ENCODE measurements around the gene CLCN2.

Gene CLCN2

GRCh38 chr3:184308744-184309143 is 52.7 kb downstream of the CLCN2 start:
- no peaks in the 10 kb centered on the region for H3K27me3 ChIP-seq (ENCODE audit: insufficient read depth, poor library complexity, severe bottlenecking)
- no peak for TF ChIP-seq CTCF (IDR thresholded peaks at IDR 0.05; ENCODE audit: insufficient read depth, low read length)
- TF ChIP-seq REST (IDR thresholded peaks at IDR 0.05; ENCODE audit: insufficient replicate concordance, low read depth) = no peak
- no peak for TF ChIP-seq SPI1 (IDR thresholded peaks at IDR 0.05; ENCODE audit: borderline replicate concordance, low read depth)
- no peak for TF ChIP-seq POLR2AphosphoS5 (IDR thresholded peaks at IDR 0.05; ENCODE audit: low read depth)
- no peak for TF ChIP-seq GABPA (IDR thresholded peaks at IDR 0.05; ENCODE audit: low read depth)
- no peak overlapping the region for H3K27ac ChIP-seq (replicated peaks)
- H3K4me3 ChIP-seq (replicated peaks; ENCODE audit: insufficient read depth, low read length) = no peak overlapping the region
- no peak for DNase-seq (ENCODE audit: low read depth in 1 of 2, low spot score in 1 of 2)

GRCh38 chr3:184307915-184308314 is 53.5 kb downstream of the CLCN2 start:
- DNase-seq (ENCODE audit: low read depth in 1 of 2, low spot score in 1 of 2) = no peak
- Histone ChIP-seq H3K27me3 (ENCODE audit: insufficient read depth, poor library complexity, severe bottlenecking) (no peaks in the 10 kb centered on the region), H3K4me3 (replicated peaks; ENCODE audit: insufficient read depth, low read length) (no peak overlapping the region), H3K27ac (replicated peaks) (no peak overlapping the region)
- TF ChIP-seq GABPA (IDR thresholded peaks at IDR 0.05; ENCODE audit: low read depth) = no peak
- no peak for TF ChIP-seq CTCF (IDR thresholded peaks at IDR 0.05; ENCODE audit: insufficient read depth, low read length)
- no peak for TF ChIP-seq REST (IDR thresholded peaks at IDR 0.05; ENCODE audit: insufficient replicate concordance, low read depth)
- TF ChIP-seq SPI1 (IDR thresholded peaks at IDR 0.05; ENCODE audit: borderline replicate concordance, low read depth) = no peak
- TF ChIP-seq POLR2AphosphoS5 (IDR thresholded peaks at IDR 0.05; ENCODE audit: low read depth) = no peak

- Histone ChIP-seq H3K27me3 (ENCODE audit: insufficient read depth, poor library complexity, severe bottlenecking) (no peaks in the 10 kb centered on the region), H3K27ac (replicated peaks) (no peak overlapping the region), H3K4me3 (replicated peaks; ENCODE audit: insufficient read depth, low read length) (no peak overlapping the region)
- TF ChIP-seq SPI1 (IDR thresholded peaks at IDR 0.05; ENCODE audit: borderline replicate concordance, low read depth) (no peak), REST (IDR thresholded peaks at IDR 0.05; ENCODE audit: insufficient replicate concordance, low read depth) (no peak), CTCF (IDR thresholded peaks at IDR 0.05; ENCODE audit: insufficient read depth, low read length) (no peak)
- DNase-seq (ENCODE audit: low read depth in 1 of 2, low spot score in 1 of 2) = no peak
These were observed 54.9 kb downstream of the CLCN2 start for GRCh38 chr3:184306341-184306972.
